HCT116 (cell line): Measurements from ENCODE around the gene UBE2E1. TPM values are rescaled to one million over a fixed set of nuclear protein-coding genes. Genes with fewer than 3 reads are reported as not detected.

Experiments
- ATAC-seq: fragments of 200-7000 bp; cut with Tn5 transposase; 2 replicates; pipeline ENCODE4 v1.9.1; 2020; ENCODE audit warnings: mild to moderate bottlenecking, moderate library complexity
- BruUV-seq: library from RNA; stranded (reverse); fragments of 400-500 nt; replicated peaks from 2 replicates; lab custom pipeline; 2021; lab: Mats Ljungman, UMichigan
- CTCF ChIA-PET: fragments of 300-600 bp; sonication (Branson Sonifier 250); formaldehyde crosslinking; loops from one replicate; lab custom pipeline; 2021; ENCODE audit warnings: antibody characterized with exemption; lab: Charles Lee
- POLR2A ChIA-PET: fragments of 300-600, 350-600 bp; sonication (Branson Sonifier 250); formaldehyde crosslinking; loops from one replicate; lab custom pipeline; 2021; ENCODE audit warnings: antibody characterized with exemption; lab: Charles Lee
- RAD21 ChIA-PET, 2 experiments: fragments of 300-600 bp; sonication (Branson Sonifier 250); formaldehyde crosslinking; loops; one replicate each; lab custom pipeline; 2023; ENCODE audit warnings: low total read pairs in 2 of 2; ENCODE audit not compliant: uncharacterized antibody in 2 of 2, unreplicated experiment in 2 of 2, low non-redundant PET in 1 of 2; lab: Charles Lee
- DNase-seq: peaks from one replicate; pipeline ENCODE4 v3.0.0-alpha.2; 2010; ENCODE audit warnings: low read depth, low spot score
- H2AFZ ChIP-seq: fragments of 200-600 bp; shearing (Covaris generic), sonication (generic); 2 replicates; pipeline ENCODE4 v1.6.1; 2017; ENCODE audit warnings: low read depth, mixed run types, mixed read lengths, antibody characterized with exemption, low read length; ENCODE audit not compliant: poor library complexity, severe bottlenecking
- H3K27ac ChIP-seq: 2 replicates; pipeline ENCODE4 v1.5.1; 2012; ENCODE audit warnings: low read depth, low read length
- H3K27me3 ChIP-seq: fragments of 200-600 bp; sonication (generic); 2 replicates; pipeline ENCODE4 v1.6.1; 2016; ENCODE audit warnings: mixed run types, low read length, mixed read lengths; ENCODE audit not compliant: insufficient read depth
- H3K36me3 ChIP-seq, 2 experiments: fragments of 200-500 bp in 1 of 2; fragments of 200-600 bp in 1 of 2; sonication (Bioruptor generic) in 1 of 2; sonication (generic) in 1 of 2; 2 replicates each; pipeline versions ENCODE4 v1.5.1 to v1.6.1; 2014 to 2016; ENCODE audit warnings: low read length in 2 of 2, inconsistent platforms in 1 of 2, mixed read lengths in 1 of 2, mixed run types in 1 of 2; ENCODE audit not compliant: insufficient read depth in 2 of 2, control insufficient read depth in 1 of 2
- H3K4me1 ChIP-seq, 2 experiments: fragments of 200-600 bp in 1 of 2; sonication (generic) in 1 of 2; 2 replicates each; pipeline versions ENCODE4 v1.5.1 to v1.6.1; 2012 to 2017; ENCODE audit warnings: low read length in 2 of 2, inconsistent platforms in 1 of 2, mild to moderate bottlenecking in 1 of 2, mixed read lengths in 1 of 2, mixed run types in 1 of 2, moderate library complexity in 1 of 2; ENCODE audit not compliant: insufficient read depth in 2 of 2, control insufficient read depth in 1 of 2
- H3K4me2 ChIP-seq: fragments of 200-600 bp; sonication (generic); 2 replicates; pipeline ENCODE4 v1.6.1; 2017; ENCODE audit warnings: mixed run types, low read length, mixed read lengths
- H3K4me3 ChIP-seq, 2 experiments: fragments of 200-600 bp in 1 of 2; sonication (generic) in 1 of 2; replicated peaks in 1 of 2; 2 replicates each; pipeline ENCODE4 v1.5.1; 2011 to 2016; ENCODE audit warnings: low read length in 2 of 2, control low read depth in 1 of 2, low read depth in 1 of 2, mild to moderate bottlenecking in 1 of 2, mixed read lengths in 1 of 2, mixed run types in 1 of 2
- H3K79me2 ChIP-seq: fragments of 200-600 bp; sonication (generic); 2 replicates; pipeline ENCODE4 v1.6.1; 2017; ENCODE audit warnings: mild to moderate bottlenecking, mixed run types, low read length, moderate library complexity, mixed read lengths; ENCODE audit not compliant: insufficient read depth
- H3K9ac ChIP-seq: fragments of 200-600 bp; sonication (generic); 2 replicates; pipeline ENCODE4 v1.6.1; 2016; ENCODE audit warnings: low read length, mixed read lengths
- H3K9me2 ChIP-seq: fragments of 200-600 bp; sonication (generic), shearing (Covaris generic); 2 replicates; pipeline ENCODE4 v1.6.1; 2017; ENCODE audit warnings: mixed run types, mild to moderate bottlenecking, moderate library complexity; ENCODE audit not compliant: insufficient read depth
- H3K9me3 ChIP-seq, 2 experiments: fragments of 200-500 bp in 1 of 2; fragments of 200-600 bp in 1 of 2; sonication (Bioruptor generic) in 1 of 2; sonication (generic) in 1 of 2; 2 replicates each; pipeline ENCODE4 v1.6.1; 2014 to 2017; ENCODE audit warnings: low read length in 2 of 2, mixed read lengths in 2 of 2, inconsistent platforms in 1 of 2, low read depth in 1 of 2, mild to moderate bottlenecking in 1 of 2, mixed run types in 1 of 2, moderate library complexity in 1 of 2; ENCODE audit not compliant: control insufficient read depth in 1 of 2, insufficient read depth in 1 of 2
- H4K20me1 ChIP-seq: fragments of 200-600 bp; sonication (generic), shearing (Covaris generic); 2 replicates; pipeline ENCODE4 v1.6.1; 2017; ENCODE audit warnings: mixed run types, mild to moderate bottlenecking, moderate library complexity; ENCODE audit not compliant: insufficient read depth
- CBX3 ChIP-seq: IDR thresholded peaks from 2 replicates; pipeline ENCODE4 v1.6.1; 2012; ENCODE audit warnings: low read depth
- CEBPB ChIP-seq: IDR thresholded peaks from 2 replicates; pipeline ENCODE4 v1.6.1; 2012; ENCODE audit warnings: low read depth
- EGR1 ChIP-seq: IDR thresholded peaks from 2 replicates; pipeline ENCODE4 v1.6.1; 2012; ENCODE audit warnings: low read depth
- EZH2phosphoT487 ChIP-seq: fragments of 200-600 bp; IDR thresholded peaks from 2 replicates; pipeline ENCODE4 v1.6.1; 2018; ENCODE audit warnings: antibody characterized with exemption, borderline replicate concordance
- FOSL1 ChIP-seq: IDR thresholded peaks from 2 replicates; pipeline ENCODE4 v1.6.1; 2012; ENCODE audit warnings: low read depth
- JUND ChIP-seq: IDR thresholded peaks from 2 replicates; pipeline ENCODE4 v1.6.1; 2012
- MAX ChIP-seq: IDR thresholded peaks from 2 replicates; pipeline ENCODE4 v1.6.1; 2012
- POLR2AphosphoS5 ChIP-seq: IDR thresholded peaks from 2 replicates; pipeline ENCODE4 v1.6.1; 2011; ENCODE audit warnings: mild to moderate bottlenecking, low read depth, low read length, moderate library complexity
- REST ChIP-seq: IDR thresholded peaks from 2 replicates; pipeline ENCODE4 v1.6.1; 2012; ENCODE audit warnings: low read depth
- SIN3A ChIP-seq: IDR thresholded peaks from 2 replicates; pipeline ENCODE4 v1.6.1; 2012; ENCODE audit warnings: low read depth
- SP1 ChIP-seq: IDR thresholded peaks from 2 replicates; pipeline ENCODE4 v1.6.1; 2012; ENCODE audit warnings: low read depth
- SRF ChIP-seq: IDR thresholded peaks from 2 replicates; pipeline ENCODE4 v1.6.1; 2012; ENCODE audit warnings: low read depth
- TCF7L2 ChIP-seq: IDR thresholded peaks from 2 replicates; pipeline ENCODE4 v1.7.0; 2011; ENCODE audit warnings: borderline replicate concordance, inconsistent platforms; ENCODE audit not compliant: insufficient read depth, insufficient read length; ENCODE audit errors: extremely low read depth
- YY1 ChIP-seq: IDR thresholded peaks from 2 replicates; pipeline ENCODE4 v1.6.1; 2011; ENCODE audit warnings: low read length, low read depth, moderate library complexity, mild to moderate bottlenecking; ENCODE audit not compliant: insufficient replicate concordance; ENCODE audit errors: extremely low read depth
- ZNF274 ChIP-seq: fragments of 200-500 bp; sonication (Bioruptor generic); IDR thresholded peaks from 2 replicates; pipeline ENCODE4 v1.6.1; 2014; ENCODE audit warnings: mild to moderate bottlenecking, low read depth, low read length, inconsistent platforms
- intact Hi-C: fragments of 100-400 bp; cut with micrococcal nuclease; formaldehyde crosslinking; loops from 2 replicates; pipeline ENCODE4 v1.10.0; 2022
- total RNA-seq: library from RNA; stranded (reverse); gene quantifications from one replicate; pipeline ENCODE4 v1.2.1, GENCODE V29; 2021; ENCODE audit not compliant: unreplicated experiment
- TF ChIP-seq, protein P1 (sequence below): IDR thresholded peaks from 2 replicates; pipeline ENCODE4 v1.6.1; 2011; ENCODE audit warnings: mild to moderate bottlenecking, low read length, moderate library complexity; ENCODE audit not compliant: insufficient replicate concordance; ENCODE audit errors: extremely low read depth

Gene UBE2E1
- total RNA-seq, 1 experiment from 2014 or later, result 75.1 TPM

DNA sequence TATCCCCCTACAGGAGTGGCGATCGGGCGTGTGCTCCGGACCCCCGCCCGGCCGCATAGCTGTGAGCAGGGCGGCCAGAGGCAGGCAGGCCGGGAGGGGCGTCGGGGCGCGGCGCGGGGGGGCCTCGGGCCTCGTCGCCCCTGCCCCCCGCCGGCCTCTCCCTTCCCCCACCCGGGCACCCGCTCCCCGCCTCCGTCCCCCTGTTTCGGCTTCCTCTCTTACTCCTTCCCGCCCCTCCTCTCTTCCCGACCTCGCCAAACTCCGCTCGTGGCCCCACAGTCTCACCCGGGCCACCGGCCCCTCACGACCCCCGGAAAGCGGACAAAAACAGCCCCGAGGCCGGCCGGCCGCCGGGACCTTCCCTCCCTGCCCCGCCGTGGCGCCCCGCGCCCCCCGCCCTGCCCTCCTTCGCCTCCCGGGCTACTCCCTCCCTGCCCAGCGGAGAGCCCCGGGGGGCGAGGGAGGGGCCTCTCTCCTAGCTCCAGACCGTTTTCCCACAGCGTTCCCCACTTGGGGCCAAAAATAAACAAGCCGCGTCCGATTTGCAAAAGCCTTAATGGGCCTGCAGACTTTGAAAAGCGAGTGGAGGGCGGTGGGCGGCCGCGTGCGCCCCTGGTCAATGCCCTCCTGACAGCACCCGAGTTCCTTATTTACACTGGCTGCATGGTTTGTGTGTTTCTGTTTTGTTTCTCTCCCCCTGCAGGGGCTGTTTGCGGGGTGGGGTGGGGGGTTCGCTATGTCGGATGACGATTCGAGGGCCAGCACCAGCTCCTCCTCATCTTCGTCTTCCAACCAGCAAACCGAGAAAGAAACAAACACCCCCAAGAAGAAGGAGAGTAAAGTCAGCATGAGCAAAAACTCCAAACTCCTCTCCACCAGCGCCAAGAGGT lies 1.0 kb downstream of the UBE2E1 start:
- POLR2A ChIA-PET, result no interaction called here
- Histone ChIP-seq H3K27ac (peak overlapping the region; percentile 10; the same call in 1 of the 2 replicates), H3K36me3 (0 out of 4 replicates have a peak, but pooled peaks cover 0 to 4% of the 10 kb centered on the region in 2 experiments), H3K4me3 (peak overlapping the region; percentile 48 to 67), H3K9me3 (no peaks in the 10 kb centered on the region), H3K79me2 (peaks cover 35% of the 10 kb centered on the region), H3K27me3 (no peaks in the 10 kb centered on the region), H4K20me1 (no peaks in the 10 kb centered on the region), H3K9me2 (no peaks in the 10 kb centered on the region), H3K4me1 (peaks cover 0 to 23% of the 10 kb centered on the region in 2 experiments; a peak in 3 of 4 replicates), H3K4me2 (peak overlapping the region; percentile 93), H2AFZ (no peak overlapping the region), H3K9ac (peak overlapping the region; percentile 67)
- CTCF ChIA-PET, result no interaction called here
- TF ChIP-seq MAX (no peak), REST (no peak), SP1 (no peak), TCF7L2 (no peak), SIN3A (no peak), CBX3 (no peak), SRF (no peak), ZNF274 (no peak), EGR1 (no peak), POLR2AphosphoS5 (no peak), YY1 (no peak), FOSL1 (no peak), JUND (no peak), EZH2phosphoT487 (no peak), CEBPB (no peak)
- TF ChIP-seq, protein P1, sequence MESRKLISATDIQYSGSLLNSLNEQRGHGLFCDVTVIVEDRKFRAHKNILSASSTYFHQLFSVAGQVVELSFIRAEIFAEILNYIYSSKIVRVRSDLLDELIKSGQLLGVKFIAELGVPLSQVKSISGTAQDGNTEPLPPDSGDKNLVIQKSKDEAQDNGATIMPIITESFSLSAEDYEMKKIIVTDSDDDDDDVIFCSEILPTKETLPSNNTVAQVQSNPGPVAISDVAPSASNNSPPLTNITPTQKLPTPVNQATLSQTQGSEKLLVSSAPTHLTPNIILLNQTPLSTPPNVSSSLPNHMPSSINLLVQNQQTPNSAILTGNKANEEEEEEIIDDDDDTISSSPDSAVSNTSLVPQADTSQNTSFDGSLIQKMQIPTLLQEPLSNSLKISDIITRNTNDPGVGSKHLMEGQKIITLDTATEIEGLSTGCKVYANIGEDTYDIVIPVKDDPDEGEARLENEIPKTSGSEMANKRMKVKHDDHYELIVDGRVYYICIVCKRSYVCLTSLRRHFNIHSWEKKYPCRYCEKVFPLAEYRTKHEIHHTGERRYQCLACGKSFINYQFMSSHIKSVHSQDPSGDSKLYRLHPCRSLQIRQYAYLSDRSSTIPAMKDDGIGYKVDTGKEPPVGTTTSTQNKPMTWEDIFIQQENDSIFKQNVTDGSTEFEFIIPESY, result no peak
- RAD21 ChIA-PET, result no interaction called here
- intact Hi-C loops, result no loop called here
- DNase-seq, result no peak
- no TSS peak for BruUV-seq
- peak; percentile 51 for ATAC-seq
